ENCODE data around the gene AVPR2.

Gene AVPR2

DNA sequence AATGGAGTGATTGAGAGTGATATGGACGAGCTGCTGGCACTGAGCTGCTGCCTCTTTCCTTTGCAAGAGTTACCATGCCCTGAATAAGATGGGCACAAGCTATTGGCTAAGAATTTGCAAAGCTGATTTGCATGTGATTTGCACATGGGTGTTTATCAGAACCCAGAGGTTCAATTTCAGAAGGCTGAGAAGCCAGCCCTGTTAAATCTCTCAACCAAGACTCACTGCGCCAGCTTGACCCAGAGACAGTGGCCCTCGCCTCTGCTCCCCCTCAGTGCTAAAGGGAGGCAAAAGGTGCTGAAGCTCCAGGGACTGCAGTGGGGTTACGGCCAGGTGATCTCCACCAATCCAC, 20.9 kb downstream of the AVPR2 start:
- Histone ChIP-seq H3K4me1 (ENCODE audit: insufficient read depth, poor library complexity, severe bottlenecking) (no peaks in the 10 kb centered on the region), H3K36me3 (ENCODE audit: low read depth) (no peaks in the 10 kb centered on the region), H3K27ac (ENCODE audit: poor library complexity, severe bottlenecking) (no peak overlapping the region), H3K4me3 (ENCODE audit: severe bottlenecking) (no peak overlapping the region), H3K27me3 (ENCODE audit: insufficient read depth, poor library complexity, severe bottlenecking) (no peaks in the 10 kb centered on the region), H3K9me3 (ENCODE audit: severe bottlenecking) (no peaks in the 10 kb centered on the region)
- TF ChIP-seq, protein P1, sequence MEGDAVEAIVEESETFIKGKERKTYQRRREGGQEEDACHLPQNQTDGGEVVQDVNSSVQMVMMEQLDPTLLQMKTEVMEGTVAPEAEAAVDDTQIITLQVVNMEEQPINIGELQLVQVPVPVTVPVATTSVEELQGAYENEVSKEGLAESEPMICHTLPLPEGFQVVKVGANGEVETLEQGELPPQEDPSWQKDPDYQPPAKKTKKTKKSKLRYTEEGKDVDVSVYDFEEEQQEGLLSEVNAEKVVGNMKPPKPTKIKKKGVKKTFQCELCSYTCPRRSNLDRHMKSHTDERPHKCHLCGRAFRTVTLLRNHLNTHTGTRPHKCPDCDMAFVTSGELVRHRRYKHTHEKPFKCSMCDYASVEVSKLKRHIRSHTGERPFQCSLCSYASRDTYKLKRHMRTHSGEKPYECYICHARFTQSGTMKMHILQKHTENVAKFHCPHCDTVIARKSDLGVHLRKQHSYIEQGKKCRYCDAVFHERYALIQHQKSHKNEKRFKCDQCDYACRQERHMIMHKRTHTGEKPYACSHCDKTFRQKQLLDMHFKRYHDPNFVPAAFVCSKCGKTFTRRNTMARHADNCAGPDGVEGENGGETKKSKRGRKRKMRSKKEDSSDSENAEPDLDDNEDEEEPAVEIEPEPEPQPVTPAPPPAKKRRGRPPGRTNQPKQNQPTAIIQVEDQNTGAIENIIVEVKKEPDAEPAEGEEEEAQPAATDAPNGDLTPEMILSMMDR (IDR thresholded peaks at IDR 0.05; ENCODE audit: poor library complexity, severe bottlenecking) = no peak
- DNase-seq (ENCODE audit: low spot score) = no peak
- no peak for ATAC-seq (ENCODE audit: low read depth)

DNA sequence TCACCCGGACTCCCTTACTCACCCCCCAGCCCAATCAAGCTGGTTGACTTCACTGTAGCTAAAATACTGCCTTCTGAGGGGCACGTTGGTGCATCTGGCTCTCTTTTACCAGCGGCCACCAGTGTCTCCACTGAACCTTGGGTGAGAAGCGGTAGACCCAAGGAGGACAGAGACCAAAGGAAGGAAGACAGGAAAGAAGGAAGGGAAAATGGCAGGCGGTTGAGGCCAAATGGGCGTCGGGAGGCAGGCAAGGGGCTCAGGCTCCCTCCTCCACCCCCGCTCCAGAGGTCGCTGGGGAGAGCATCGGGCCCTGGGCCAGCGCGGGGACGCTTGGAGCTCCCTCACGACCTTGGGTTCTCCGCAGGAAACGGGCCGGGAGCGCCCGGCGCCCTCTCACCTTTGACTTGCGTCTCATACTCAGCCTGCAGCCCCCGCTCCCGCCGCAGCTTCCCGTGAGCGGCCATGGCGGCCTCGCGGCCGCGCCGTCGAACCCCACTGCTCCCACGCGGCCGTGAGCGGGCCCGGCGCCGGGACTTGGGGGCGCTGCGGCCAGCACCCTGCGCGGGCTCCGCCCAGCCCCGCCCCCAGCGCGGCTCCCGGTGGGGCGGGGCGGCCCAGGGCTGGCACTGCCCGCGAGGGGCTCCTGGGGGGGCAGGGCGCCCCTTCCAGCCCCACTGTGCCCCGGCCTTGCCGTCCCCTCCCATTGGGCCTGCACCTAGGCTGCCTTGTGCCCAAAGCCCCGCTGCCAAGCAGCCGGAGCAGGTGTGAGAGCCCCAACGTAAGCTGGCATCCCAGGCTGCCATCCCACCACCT, 21.5 kb downstream of the AVPR2 start, which contains the start of gene ARHGAP4:
Gene ARHGAP4 (minus strand): TSS at position 526 of the 813 bp plus-strand sequence. CDS start 62 bp downstream, at position 464.
- no peaks in the 10 kb centered on the region for H3K9me3 ChIP-seq (ENCODE audit: severe bottlenecking)
- no peaks in the 10 kb centered on the region for H3K4me1 ChIP-seq (ENCODE audit: insufficient read depth, poor library complexity, severe bottlenecking)
- no peaks in the 10 kb centered on the region; the same call in 1 of the 2 replicates for H3K36me3 ChIP-seq (ENCODE audit: low read depth)
- ATAC-seq (ENCODE audit: low read depth) (no peak), DNase-seq (ENCODE audit: low spot score) (no peak)
- H3K4me3 ChIP-seq (ENCODE audit: severe bottlenecking) = no peak within 1 kb of the TSS
- H3K27ac ChIP-seq (ENCODE audit: poor library complexity, severe bottlenecking) = peak within 1 kb of the TSS; percentile 91
- TF ChIP-seq, protein P1 (IDR thresholded peaks at IDR 0.05; ENCODE audit: poor library complexity, severe bottlenecking) = no peak
- no peaks in the 10 kb centered on the region for H3K27me3 ChIP-seq (ENCODE audit: insufficient read depth, poor library complexity, severe bottlenecking)

DNA sequence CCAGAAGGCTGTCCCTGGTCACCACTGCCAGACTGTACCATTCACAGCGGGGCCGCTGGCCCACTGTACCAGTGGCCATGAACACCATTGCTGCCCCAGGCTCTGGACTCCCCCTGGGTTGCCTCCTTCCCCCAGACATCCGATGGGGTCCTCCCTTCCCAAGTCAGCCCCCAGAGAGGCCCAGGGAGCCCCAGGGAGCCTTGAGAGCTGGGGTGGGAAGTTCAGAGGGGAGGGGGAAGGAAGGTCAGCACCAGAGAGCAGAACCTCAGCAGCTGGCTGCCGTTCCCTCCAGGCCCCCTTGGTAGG, 22.0 kb downstream of the AVPR2 start:
- ATAC-seq (ENCODE audit: low read depth) (no peak), DNase-seq (ENCODE audit: low spot score) (no peak)
- H3K36me3 ChIP-seq (ENCODE audit: low read depth) = no peaks in the 10 kb centered on the region; the same call in 1 of the 2 replicates
- H3K27ac ChIP-seq (ENCODE audit: poor library complexity, severe bottlenecking) = peak overlapping the region; percentile 91
- no peaks in the 10 kb centered on the region for H3K27me3 ChIP-seq (ENCODE audit: insufficient read depth, poor library complexity, severe bottlenecking)
- TF ChIP-seq, protein P1 (IDR thresholded peaks at IDR 0.05; ENCODE audit: poor library complexity, severe bottlenecking) = no peak
- H3K4me1 ChIP-seq (ENCODE audit: insufficient read depth, poor library complexity, severe bottlenecking) = no peaks in the 10 kb centered on the region
- H3K4me3 ChIP-seq (ENCODE audit: severe bottlenecking) = no peak overlapping the region
- H3K9me3 ChIP-seq (ENCODE audit: severe bottlenecking) = no peaks in the 10 kb centered on the region

DNA sequence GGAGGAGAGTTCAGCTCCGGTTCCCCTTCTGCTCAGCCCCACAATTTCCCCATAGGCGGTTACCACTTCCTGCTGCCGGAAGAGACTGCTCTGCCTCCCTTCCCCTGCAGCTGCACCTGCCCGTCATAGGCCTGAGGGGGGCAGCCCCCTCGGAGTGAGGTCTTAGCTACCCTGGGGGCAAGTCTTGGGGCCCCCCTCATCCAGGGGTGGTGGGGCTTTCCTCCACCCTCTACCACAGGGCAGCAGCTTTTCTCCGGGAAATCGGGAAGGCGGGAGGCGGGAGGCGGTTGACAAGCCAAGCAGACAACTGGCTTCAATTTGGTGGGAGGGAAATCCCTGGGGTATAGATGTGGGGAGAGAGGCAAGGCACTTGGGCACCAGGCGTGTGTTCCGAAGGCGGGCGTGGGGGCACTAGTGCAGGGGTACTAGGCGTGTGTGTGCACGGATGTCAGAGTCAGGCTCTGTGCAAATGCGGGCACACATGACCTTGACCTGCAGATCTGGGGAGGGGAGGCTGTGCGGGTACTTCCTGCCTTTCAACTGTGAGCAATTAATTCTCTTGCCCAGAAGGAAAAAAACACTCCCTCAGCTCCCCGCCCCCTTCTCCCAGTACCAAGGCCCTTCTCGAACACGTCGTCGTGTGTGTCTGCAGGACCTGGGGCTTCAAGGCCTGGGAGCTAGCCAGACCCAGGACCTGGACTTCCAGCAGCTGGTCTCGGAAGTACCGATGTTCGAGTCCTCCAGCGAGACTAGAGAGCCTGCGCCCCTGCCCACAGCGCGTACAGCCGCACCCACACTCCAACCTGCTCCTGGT, 22.6 kb downstream of the AVPR2 start:
- ATAC-seq (ENCODE audit: low read depth) (peak; percentile 2; the same call in 1 of the 3 replicates), DNase-seq (ENCODE audit: low spot score) (no peak)
- H3K9me3 ChIP-seq (ENCODE audit: severe bottlenecking) = no peaks in the 10 kb centered on the region
- peak overlapping the region; percentile 63 for H3K4me3 ChIP-seq (ENCODE audit: severe bottlenecking)
- H3K4me1 ChIP-seq (ENCODE audit: insufficient read depth, poor library complexity, severe bottlenecking) = no peaks in the 10 kb centered on the region
- H3K36me3 ChIP-seq (ENCODE audit: low read depth) = no peaks in the 10 kb centered on the region; the same call in 1 of the 2 replicates
- TF ChIP-seq, protein P1 (IDR thresholded peaks at IDR 0.05; ENCODE audit: poor library complexity, severe bottlenecking) = no peak
- H3K27ac ChIP-seq (ENCODE audit: poor library complexity, severe bottlenecking) = peak overlapping the region; percentile 91
- no peaks in the 10 kb centered on the region for H3K27me3 ChIP-seq (ENCODE audit: insufficient read depth, poor library complexity, severe bottlenecking)

Data from RWPE2 (cell line).